ENCODE results near the gene ZNF618. TPM values are rescaled to one million over a fixed set of nuclear protein-coding genes. Genes with fewer than 3 reads are reported as not detected.
A peak's percentile ranks its signal among the peaks of the same experiment; 100 is the strongest.

ZNF618 gene
- total RNA-seq, 1 experiment from 2014 or later, result 29.4 TPM

- no peak overlapping the region for H3K27ac ChIP-seq (ENCODE audit: low read depth, low read length, poor library complexity, severe bottlenecking)
- ChIA-PET POLR2A (ENCODE audit: low non-redundant PET) (no interaction called here), CTCF (no interaction called here)
Observed at GRCh38 chr9:113952676-113953075, 76.6 kb downstream of the ZNF618 start.

GRCh38 chr9:113953531-113953930 is 77.4 kb downstream of the ZNF618 start:
- Histone ChIP-seq H3K9me3 (ENCODE audit: low read depth, low read length, poor library complexity, severe bottlenecking) (no peaks in the 10 kb centered on the region), H3K27me3 (replicated peaks; ENCODE audit: insufficient read depth, low read depth, low read length, poor library complexity) (no peaks in the 10 kb centered on the region), H3K27ac (ENCODE audit: low read depth, low read length, poor library complexity, severe bottlenecking) (no peak overlapping the region), H3K36me3 (ENCODE audit: insufficient read depth, low read length, poor library complexity, severe bottlenecking) (no peaks in the 10 kb centered on the region), H3K4me3 (ENCODE audit: low read depth, low read length, poor library complexity, severe bottlenecking) (no peak overlapping the region), H3K4me1 (ENCODE audit: insufficient read depth, low read length, poor library complexity, severe bottlenecking) (peaks cover 55% of the 10 kb centered on the region)
- BruUV-seq (replicated peaks), result no TSS peak
- ChIA-PET POLR2A (ENCODE audit: low non-redundant PET) (no interaction called here), CTCF (no interaction called here)
- no peak for TF ChIP-seq CTCF (conservative IDR thresholded peaks at IDR 0.05; ENCODE audit: low read depth, low read length)
- no peak for TF ChIP-seq EZH2 (IDR thresholded peaks at IDR 0.05; ENCODE audit: borderline replicate concordance, low read depth, low read length, poor library complexity, severe bottlenecking)
- intact Hi-C loops (cut with micrococcal nuclease; ENCODE audit: unreplicated experiment), result no loop called here
- no peak for DNase-seq (ENCODE audit: low spot score)

More at GRCh38 chr9:113952676-113953075, 76.6 kb downstream of the ZNF618 start:
- Histone ChIP-seq H3K36me3 (ENCODE audit: insufficient read depth, low read length, poor library complexity, severe bottlenecking) (no peaks in the 10 kb centered on the region), H3K27me3 (replicated peaks; ENCODE audit: insufficient read depth, low read depth, low read length, poor library complexity) (no peaks in the 10 kb centered on the region), H3K9me3 (ENCODE audit: low read depth, low read length, poor library complexity, severe bottlenecking) (no peaks in the 10 kb centered on the region), H3K4me1 (ENCODE audit: insufficient read depth, low read length, poor library complexity, severe bottlenecking) (peaks cover 46% of the 10 kb centered on the region), H3K4me3 (ENCODE audit: low read depth, low read length, poor library complexity, severe bottlenecking) (no peak overlapping the region)
- intact Hi-C loops (cut with micrococcal nuclease; ENCODE audit: unreplicated experiment), result no loop called here
- no TSS peak for BruUV-seq (replicated peaks)
- DNase-seq (ENCODE audit: low spot score), result no peak
- TF ChIP-seq CTCF (conservative IDR thresholded peaks at IDR 0.05; ENCODE audit: low read depth, low read length), result no peak
- no peak for TF ChIP-seq EZH2 (IDR thresholded peaks at IDR 0.05; ENCODE audit: borderline replicate concordance, low read depth, low read length, poor library complexity, severe bottlenecking)

GRCh38 chr9:113954591-113954990 is 78.5 kb downstream of the ZNF618 start:
- CTCF ChIA-PET, result no interaction called here
- intact Hi-C loops (cut with micrococcal nuclease; ENCODE audit: unreplicated experiment), result no loop called here
- Histone ChIP-seq H3K4me3 (ENCODE audit: low read depth, low read length, poor library complexity, severe bottlenecking) (no peak overlapping the region), H3K9me3 (ENCODE audit: low read depth, low read length, poor library complexity, severe bottlenecking) (no peaks in the 10 kb centered on the region), H3K27me3 (replicated peaks; ENCODE audit: insufficient read depth, low read depth, low read length, poor library complexity) (no peaks in the 10 kb centered on the region), H3K36me3 (ENCODE audit: insufficient read depth, low read length, poor library complexity, severe bottlenecking) (no peaks in the 10 kb centered on the region), H3K4me1 (ENCODE audit: insufficient read depth, low read length, poor library complexity, severe bottlenecking) (peaks cover 63% of the 10 kb centered on the region), H3K27ac (ENCODE audit: low read depth, low read length, poor library complexity, severe bottlenecking) (peak overlapping the region; percentile 56)
- TF ChIP-seq CTCF (conservative IDR thresholded peaks at IDR 0.05; ENCODE audit: low read depth, low read length) (no peak), EZH2 (IDR thresholded peaks at IDR 0.05; ENCODE audit: borderline replicate concordance, low read depth, low read length, poor library complexity, severe bottlenecking) (no peak)
- POLR2A ChIA-PET (ENCODE audit: low non-redundant PET), result no interaction called here
- DNase-seq (ENCODE audit: low spot score), result no peak
- BruUV-seq (replicated peaks), result no TSS peak

All from A673 (cell line).